Lower leg skin (tissue), 3 donors: Measurements from ENCODE around the gene RASAL1.

Experiments
- CTCF ChIP-seq, 3 donors: fragments of 450-650 bp; IDR thresholded peaks; one replicate each; pipeline ENCODE4 v1.5.1; 2016; ENCODE audit warnings: antibody characterized with exemption in 3 of 3, mild to moderate bottlenecking in 3 of 3, moderate library complexity in 2 of 3
- POLR2A ChIP-seq, 2 donors: fragments of 450-650 bp; IDR thresholded peaks; one replicate each; pipeline ENCODE4 v1.6.1; 2016 to 2017; ENCODE audit warnings: antibody characterized with exemption in 2 of 2, mild to moderate bottlenecking in 1 of 2, moderate library complexity in 1 of 2

DNA sequence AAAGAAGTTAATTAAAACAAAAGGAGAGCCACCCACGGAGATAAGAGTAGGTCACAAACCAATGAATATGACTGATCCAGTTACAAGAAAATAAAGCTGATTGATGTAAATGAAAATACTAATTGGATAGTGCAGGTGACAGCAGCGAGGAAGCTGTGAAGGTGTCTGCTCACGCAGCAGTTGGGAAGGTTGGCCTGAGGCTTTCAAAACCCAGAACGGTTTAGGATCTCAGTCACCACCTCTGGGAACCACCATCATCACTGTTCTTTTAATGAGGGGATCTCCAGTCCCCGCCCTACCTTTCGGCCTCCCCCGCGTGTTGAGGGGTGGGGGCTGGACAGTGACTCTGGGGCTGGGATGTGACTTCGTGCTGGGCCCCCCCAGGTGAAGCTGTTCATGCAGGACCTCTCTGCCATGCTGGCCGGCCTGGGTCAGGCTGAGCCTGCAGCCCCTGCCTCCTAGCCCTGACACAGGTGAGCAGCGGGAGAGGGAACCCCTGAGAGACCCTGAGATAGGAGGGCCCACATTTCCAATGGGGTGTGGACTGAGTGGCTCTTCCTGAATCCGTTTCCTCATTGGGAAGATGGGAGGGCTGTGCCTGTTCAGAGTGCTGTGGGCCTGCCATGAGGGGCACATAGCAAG lies 21.8 kb upstream of the RASAL1 start:
- TF ChIP-seq CTCF (IDR thresholded peaks at IDR 0.05) (no peak), POLR2A (IDR thresholded peaks at IDR 0.05) (no peak)
